ENCODE results near the gene LRRC73.
"Not testable (repeated sequence)": the region's sequence is repeated elsewhere in the genome, so short reads cannot be mapped to it uniquely, and the experiment has no call there.

The LRRC73 gene

DNA sequence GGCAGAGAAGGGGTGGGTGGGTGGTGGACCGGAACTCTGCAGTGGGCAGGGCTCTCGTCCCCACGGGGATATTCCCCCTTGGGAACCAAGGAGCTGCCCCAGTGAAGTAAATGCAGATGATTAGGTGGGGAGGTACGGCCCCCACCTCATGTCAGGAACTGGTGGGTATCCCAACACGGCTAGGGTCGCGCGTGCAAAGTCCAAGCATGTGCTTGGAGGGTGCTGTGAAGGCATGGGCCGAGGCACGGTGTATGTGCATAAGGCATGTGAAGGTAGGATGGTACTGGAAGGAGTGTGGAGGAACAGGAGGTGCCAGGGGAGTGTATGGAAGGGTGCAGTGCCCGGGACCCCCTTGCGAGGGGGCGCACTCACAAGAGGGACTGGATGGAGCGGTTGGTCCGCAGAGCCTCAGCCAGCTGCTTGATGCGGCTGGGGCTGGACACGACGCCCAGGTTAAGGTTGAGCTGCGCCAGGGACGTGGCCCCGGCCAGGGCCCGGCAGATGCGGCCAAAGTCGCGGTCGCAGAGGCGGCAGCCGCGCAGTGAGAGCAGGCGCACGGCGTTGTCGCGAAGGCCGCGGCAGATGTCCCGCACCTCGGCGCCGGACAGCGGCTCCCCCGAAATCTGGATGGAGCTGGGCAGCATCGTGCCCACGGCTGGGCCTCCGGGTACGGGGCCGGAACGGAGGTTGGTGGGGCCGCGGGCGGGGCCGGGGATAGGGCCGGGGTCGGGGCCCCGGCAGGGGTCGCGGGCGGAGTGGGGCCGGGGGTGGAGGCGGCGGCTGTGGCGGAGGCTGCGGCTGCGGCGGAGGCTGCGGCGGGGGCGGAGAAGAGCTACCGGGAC, 783 bp downstream of the LRRC73 start:
- peak in 1 of 6 experiments; percentile 16 for DNase-seq

DNA sequence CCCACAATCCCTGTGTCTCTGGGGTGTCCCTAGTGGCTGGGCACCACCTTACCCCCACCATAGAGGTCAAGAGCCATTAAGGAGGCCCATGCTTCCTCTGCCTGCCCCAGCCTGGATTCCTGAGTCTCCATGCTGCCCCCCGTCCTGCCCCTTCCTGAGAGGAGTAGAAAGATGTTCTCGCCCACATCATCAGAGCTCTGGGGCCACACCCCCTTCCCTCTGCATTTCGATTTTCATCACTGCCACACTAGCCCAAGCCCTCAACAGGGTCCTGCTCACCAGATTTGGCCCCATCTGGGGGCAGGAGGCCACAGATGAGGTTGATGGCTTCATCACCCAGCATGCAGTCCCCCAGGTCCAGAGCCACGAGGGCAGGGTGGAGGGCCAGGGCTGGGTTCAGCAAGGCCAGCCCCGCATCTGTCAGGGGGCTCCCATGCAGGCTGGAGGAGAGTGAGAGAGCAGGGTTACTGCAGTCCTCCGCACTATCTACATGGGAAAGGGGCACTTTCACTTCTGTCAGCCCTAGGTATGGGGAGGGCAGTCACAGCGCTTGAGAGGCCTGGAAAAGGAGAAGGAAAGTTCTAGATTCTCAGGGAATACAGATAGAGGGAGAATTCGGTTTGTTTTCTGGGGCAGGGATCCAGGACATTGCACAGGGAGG, 1.5 kb downstream of the LRRC73 start:
- no peak for DNase-seq

DNA sequence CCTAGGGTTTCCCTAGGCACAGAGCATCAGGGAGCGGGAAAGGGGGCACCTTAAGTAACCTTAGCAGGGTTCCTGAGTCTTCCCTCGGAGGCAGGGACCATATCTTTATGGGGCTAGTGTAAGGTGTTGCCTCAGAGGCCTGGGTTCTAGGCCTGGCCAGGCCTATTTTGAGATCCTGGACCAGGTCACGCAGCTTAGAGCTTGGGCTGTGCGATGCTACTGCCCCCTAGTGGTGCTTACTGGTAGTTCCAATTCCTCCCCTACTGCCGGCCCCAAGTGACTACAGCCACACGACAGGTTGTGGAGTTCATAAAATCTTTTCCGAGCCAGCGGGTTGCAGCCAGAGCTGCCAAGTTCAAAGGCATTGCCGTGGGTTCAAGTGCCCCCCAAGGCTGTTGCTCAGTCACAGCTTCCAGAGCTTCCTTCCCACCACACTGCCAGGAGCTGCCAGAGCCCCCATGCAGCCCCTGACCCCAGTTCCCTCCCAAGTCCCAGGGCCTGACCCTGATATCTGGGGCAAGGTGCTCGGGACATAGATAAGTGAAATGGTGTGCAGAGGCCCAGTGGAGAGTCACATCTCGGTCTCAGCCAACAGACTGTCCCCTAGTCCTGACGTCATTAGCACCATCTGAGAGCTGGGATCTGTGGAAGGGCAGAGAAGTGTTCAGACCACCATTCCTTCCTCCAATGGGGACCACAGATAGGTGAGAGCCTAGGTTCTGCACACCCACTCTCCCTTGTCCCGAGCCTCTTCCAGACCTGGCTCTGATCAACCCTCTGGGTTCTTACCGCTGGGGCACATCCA, 3.3 kb downstream of the LRRC73 start:
- DNase-seq = peak; percentile 42 to 85 (median 64)

DNA sequence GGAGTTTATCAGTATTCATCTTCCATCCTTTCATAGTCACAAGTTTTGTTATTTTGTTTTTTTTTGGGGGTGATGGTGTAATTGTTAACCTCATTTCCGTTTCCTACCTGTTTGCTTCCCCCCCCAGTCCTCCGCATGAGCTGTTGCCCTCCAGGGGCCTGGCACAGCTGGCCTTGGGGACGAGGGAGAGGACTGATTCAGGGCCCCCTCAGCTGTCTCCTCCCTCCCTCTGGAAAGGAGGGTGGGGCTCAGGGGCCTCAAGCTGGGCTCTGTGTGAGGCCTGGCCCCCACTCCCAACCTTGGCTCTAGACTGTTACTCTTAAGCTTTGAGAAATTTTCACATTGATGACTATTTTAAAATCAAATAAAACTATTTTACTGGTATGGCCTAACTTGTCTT, 4.0 kb downstream of the LRRC73 start:
- no peak for DNase-seq

DNA sequence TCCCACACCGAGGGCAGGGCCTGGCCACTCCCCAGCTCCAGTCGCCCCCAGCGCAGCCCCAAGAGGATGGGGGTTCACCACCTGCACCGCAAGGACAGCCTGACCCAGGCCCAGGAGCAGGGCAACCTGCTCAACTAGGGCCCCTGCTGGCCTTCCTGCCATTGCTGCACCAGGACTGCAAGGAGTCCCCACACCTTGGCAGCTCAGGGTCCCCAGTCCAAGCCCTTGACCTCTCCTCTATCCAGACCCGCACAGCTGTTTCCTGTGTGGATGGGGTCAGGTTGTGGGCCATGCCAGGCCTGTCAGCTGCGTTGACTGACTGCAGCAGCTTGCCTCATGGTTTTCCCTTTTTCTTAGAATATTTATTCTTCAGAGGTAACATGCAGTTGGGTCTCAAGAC, 4.4 kb downstream of the LRRC73 start:
- no peak for DNase-seq

DNA sequence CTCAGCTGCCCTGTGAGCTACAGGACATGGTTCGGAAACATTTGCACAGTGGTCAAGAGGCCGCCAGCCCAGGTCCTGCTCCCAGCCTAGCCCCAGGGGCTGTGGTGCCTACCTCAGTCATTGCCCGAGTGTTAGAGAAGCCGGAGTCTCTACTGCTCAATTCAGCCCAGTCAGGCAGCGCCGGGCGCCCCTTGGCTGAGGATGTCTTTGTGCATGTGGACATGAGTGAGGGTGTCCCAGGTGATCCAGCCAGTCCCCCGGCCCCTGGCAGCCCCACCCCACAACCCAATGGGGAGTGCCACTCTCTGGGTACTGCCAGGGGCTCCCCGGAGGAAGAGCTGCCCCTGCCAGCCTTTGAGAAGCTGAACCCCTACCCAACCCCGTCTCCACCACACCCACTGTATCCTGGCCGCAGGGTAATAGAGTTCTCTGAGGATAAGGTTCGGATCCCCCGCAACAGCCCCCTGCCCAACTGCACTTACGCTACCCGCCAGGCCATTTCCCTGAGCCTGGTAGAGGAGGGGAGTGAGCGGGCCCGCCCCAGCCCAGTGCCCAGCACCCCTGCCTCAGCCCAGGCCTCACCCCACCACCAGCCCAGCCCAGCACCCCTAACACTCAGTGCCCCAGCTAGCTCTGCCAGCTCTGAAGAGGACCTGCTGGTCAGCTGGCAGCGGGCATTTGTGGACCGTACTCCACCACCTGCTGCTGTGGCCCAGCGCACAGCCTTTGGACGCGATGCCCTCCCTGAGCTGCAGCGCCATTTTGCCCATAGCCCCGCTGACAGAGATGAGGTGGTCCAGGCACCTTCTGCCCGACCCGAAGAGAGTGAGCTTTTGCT, 5.2 kb downstream of the LRRC73 start:
- no peak for DNase-seq

DNA sequence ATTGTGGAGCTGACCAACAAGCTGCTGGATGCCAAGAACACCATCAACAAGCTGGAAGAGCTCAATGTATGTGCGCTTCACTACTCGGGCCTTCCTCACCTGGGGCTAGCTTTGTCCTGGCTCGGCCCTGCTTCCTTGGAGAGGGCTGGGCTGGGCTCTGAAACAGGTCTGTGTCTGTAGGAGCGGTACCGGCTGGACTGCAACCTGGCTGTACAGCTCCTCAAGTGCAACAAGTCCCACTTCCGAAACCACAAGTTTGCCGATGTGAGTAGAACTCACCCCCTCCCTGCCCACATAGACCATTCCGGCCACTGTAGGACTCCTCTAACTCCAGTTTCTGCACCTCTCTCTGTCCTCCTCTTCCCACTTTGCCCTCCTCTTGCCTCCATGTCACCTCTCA, 6.7 kb downstream of the LRRC73 start:
- no peak for DNase-seq

DNA sequence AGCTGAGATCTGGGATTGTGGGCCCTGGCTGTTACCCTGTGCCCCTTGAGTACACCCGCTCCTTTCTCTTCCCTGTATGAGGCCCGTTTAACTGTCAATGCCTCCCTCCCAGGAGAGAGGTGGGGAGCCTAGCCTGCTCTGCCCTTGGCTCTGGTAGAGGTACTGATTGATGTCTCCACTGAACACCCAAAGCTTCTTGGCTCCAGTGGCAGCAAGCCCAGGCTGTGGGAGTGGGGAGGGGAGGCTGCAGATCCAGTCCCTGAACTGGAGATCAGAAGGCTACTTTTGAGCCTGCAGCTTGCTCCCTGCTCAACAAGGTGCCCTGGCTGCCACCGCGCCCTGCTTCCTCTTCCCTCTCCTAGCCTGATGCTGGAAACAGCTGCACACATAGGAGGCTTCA, 7.5 kb downstream of the LRRC73 start:
- DNase-seq = no peak

DNA sequence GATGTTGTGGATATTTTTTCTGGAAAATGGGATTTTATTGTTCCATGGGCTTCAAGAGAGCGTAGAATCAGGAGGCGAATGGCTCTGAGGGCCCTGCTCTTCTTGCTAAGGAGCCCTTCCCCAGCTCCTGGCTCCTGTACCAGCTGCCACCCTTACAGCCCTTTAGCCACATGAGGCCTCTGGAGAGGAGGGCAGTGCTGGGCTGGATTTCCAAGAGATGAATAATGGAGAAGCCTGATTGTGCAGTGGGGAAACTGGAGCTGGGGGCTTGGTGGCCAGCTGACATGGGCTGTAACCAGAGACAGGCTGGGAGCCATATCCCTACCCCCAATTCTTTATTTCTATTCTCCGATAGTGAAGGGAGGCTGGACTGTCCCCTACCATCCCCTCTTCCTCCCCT, 9.2 kb downstream of the LRRC73 start:
- DNase-seq = no peak

DNA sequence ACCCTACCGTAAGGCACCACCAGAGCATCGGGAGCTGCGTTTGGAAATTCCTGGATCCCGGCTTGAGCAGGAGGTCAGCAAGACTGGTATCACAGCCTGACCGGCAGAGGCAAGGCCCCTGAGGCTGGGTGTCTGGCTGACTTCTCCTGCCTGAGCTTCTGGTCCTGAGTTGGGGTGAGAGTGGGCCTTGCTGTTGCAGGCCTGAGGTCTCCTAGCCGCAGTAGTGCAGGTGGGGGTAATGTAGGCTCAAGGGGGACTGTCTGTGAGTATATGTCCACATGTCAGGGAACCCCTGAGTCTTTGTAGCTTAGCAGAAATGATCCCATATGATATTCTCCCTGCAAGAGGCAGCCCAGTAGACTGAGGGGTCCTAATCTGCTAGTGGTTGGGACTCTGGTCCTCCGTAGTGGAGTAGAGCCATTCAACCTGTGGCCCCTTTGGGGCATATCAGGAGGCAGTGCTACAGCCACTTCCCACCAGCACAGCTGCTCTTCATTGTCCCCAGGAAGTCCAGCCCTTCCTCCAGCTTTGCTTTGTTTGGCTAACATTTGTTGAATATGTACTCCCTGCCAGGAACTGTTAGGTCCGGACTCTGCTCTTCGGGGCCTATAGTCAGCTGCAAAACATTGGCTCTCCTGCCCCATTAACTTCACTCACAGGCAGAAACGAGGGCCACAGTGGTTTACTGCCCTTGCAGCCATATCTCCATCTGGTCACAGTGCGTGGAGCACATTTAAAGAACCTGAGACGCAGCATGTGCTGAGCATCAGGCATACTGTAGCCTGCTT, 10.9 kb downstream of the LRRC73 start:
- DNase-seq = no peak

DNA sequence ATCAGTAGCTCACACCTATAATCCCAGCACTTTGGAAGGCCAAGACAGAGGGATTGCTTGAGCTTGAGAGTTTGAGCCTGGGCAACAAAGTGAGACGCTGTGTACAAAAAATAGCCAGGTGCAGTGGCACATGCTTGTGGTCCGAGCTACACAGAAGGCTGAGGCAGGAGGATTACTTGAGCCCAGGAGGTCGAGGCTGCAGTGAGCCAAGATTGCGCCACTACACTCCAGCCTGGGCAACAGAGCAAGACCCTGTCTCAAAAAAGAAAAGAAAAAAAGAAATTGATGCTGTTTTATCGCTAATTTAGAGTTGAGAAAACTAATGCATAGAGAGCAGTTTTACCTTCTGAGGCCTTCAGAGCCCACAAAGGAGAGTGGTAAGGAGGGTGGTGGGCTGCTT, 11.9 kb downstream of the LRRC73 start:
- DNase-seq = not testable (repeated sequence)

DNA sequence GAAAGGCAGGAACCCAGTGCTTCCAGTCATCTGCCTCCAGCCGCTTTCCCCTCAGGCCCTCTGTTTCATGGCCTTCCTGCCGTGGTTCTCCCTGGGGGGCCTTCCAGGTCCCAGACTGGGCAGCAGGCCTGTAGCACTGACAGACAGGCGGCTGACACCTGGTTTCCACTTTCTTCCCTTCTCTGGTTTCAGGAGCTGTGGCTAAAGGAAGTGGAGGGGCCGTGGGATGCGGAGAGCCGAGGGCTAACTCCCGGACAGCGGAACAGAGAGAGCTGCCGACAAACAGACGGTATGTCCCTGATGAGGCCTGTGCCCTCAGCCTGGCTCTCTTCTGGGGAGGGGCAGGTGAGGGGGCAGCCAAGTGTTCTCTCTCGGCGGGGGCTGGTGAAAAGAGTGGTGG, 12.5 kb downstream of the LRRC73 start:
- DNase-seq = no peak

DNA sequence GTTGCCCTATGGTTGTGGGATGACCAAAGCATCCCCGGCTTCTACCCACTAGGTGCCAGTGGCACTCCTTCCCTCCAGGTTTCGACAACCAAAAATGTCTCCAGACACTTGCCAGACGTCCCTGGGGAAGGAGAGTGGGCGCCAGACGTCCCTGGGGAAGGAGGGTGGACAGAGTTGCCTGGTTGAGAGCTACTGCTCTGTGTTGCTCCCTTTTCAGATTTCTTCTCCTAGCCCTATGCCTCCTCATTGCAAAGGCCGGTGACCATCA, 13.1 kb downstream of the LRRC73 start:
- DNase-seq = no peak

DNA sequence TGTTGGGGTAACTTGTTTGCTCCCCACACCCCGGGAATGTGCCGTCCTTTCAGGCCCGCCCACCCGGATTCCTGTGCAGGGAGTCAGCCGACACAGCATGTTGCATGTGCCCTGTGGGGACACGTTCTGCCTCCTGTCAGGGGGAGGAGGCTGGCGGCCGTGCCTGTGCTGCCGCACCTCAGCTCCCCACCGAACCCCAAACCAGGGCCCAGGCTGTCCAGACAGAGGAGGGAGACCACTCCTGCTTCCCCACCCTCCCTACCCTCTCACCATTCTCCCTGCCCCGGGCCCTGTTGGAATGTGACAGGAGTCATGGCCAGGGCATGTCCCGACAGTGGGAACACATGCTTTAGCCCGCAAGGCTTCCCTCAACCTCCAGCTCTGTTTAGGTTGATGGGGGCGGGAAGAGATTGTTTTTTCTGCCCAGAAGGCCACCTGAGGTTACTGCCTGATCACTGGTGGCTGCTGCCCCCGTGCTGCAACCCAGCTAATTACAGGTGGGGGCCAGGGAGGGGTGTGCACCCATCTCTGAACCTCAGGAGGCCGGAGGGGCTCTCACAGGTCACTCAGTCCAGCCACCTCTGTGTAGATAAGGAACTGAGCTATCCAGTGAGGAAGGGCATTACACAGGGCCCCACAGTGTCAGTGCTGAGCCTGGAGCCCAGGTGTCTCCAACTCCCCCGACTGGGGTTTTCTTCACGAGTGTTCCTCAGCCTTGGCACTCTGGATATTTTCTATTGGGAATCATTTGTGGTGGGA, 13.6 kb downstream of the LRRC73 start:
- DNase-seq = peak in 2 of 6 experiments; percentile 5 to 9

DNA sequence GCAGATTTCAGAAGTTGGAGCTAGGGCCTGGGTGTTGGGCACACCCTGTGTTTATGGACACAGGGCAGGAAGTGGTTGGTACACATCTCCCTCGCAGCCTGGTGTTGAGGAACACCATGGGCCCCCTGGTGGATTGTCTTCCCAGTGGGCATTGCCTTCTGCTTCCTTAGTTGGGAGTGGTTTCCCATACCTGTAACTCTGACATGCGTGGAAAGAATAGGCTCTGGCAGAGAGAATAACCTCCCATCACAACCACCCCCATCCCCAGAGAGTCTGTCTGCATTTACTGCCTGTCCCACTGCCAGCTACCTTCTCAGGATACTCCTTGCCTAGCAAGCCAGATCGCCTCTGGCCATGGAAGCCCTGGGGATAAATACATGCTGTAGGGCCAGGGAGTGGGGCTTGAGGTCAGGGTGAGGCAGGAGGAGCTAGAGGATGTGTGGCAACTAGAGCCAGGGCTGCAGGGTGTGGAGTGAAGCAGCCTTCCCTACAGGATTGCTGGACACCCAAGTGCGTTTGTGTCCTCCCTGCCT, 14.7 kb downstream of the LRRC73 start:
- DNase-seq = peak in 4 of 6 experiments; percentile 7 to 34 (median 14)

DNA sequence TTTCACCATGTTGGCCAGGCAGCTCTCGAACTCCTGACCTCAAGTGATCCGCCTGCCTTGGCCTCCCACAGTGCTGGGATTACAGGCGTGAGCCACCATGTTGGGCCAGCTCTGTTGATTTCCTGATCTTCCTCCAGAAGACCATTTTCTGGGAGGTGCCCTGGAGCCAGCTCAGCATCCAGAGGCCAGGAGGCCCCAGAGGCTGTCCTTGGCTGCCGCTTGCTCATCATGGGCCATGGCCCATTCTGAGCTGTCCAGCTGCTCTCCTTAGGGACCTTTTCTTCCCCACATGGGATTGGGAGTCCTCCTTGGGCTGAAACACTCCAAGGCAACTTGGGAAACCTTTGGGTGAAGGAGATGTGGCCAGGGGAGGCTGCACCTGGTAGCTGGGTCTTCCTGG, 15.4 kb downstream of the LRRC73 start:
- no peak for DNase-seq

DNA sequence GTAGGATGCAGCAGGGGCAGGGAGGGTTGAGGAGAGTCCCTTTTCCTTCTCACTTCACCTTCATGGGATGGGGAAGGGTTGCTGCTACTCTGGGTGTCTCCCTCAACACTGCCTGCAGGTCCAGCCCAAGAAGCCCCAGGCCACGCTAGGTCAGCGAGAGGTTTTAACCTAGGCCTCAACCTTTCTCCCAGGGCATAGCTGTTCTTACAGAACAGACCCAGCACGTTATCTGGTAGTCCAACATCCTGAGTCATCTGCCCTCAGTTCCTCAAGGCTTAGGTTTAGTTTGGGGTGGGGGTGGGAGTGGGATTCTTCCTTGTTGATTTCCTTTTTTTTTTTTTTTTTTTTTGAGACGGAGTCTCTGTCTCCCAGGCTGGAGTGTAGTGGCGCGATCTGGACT, 15.8 kb downstream of the LRRC73 start:
- DNase-seq = no peak

DNA sequence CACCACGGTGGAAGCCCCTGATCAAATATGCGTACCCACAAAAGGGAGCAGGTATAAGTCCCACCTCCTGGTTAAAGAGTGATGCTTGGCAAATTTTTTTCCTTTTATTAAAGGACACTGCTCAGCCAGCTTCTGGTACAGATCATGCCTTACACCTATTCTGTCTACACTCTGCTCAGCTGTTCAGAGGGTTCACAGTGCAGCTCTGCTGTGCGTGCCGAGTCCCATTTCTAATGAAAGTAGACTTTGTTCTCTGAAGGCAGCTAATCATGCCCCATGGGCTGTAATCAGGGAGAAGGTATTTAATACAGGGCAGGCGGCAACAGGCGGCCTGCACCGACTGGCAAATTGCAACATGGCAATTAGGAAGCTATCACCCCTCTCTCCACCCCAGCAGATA, 16.3 kb downstream of the LRRC73 start:
- no peak for DNase-seq

DNA sequence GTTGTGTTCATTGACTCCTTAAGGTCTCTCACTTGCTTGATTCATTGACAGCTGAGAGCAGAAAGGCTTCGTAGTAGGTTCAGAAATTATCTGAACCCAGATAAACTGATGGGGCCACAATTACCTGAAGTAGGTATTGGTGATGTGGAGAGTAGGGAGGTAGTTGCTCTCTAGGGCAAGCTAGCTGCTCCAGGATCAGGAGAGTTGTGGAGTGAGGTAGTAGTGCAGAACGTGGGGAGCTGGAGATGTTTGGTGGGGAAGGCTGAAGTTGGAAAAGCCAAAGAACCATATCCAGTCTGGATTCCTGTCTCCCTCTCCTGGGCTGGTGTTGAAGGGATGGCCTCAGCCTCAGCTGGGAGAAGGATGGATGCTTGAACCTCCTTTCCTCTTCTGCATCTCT, 16.9 kb downstream of the LRRC73 start:
- DNase-seq = no peak

DNA sequence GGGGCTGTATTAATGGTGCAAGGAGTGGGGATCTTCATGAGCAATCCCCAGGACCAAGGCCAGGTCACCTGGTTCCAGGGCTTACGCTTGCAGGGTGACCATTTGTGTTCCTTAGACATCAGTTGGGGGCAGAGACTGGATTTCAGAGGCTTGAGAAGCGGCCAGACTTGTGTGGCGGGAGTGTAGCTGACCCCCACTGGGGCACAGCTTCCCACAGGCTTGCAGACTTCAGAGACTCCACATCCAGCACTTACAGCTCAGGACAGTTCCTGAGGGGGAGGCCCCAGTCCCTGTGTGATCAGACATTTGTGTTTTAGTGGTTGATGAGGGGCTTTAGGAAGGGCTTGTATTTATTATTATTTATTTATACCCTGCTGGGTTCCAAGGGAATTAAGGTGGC, 17.5 kb downstream of the LRRC73 start:
- no peak for DNase-seq
